ENCODE results near the gene EMC9.

EMC9 gene

DNA sequence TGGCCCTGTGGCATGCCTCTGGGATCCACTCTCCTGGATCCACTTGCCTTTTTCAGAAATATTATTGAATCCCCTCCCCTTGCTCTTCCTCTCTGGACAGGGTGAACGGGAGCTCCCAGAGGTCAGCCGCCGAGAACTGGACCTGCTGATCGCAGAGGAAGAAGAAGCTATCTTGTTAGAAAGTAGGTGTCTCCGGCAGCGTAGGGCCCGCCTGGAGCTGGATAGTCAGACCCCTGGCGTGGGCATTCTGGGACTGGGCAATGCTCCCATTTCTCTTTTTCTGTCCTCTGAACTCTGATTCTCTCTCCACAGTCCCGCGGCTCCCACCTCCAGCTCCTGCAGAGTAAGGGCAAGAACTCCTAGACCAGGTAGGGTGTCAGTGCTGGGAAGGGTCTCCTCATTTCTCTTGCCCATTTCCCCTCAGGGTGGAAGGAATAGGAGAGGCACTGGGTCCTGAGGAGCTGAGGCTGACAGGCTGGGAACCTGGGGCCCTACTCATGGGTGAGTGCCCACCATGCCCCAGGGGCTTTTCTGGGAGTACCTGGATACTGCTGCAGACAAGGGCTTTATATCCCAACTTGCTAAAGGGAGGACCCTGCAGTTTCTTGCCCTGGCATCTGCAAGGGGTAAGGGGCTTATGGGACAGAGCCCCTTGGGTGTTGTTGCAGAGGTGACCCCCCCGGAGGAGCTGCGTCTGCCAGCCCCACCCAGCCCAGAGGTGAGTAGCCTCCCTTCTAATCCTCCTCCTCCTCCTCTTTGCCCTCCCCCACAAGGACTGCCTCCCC, 35.8 kb upstream of the EMC9 start:
- no peak for DNase-seq (ENCODE audit: low read depth in 2 of 2, low spot score in 1 of 2)

DNA sequence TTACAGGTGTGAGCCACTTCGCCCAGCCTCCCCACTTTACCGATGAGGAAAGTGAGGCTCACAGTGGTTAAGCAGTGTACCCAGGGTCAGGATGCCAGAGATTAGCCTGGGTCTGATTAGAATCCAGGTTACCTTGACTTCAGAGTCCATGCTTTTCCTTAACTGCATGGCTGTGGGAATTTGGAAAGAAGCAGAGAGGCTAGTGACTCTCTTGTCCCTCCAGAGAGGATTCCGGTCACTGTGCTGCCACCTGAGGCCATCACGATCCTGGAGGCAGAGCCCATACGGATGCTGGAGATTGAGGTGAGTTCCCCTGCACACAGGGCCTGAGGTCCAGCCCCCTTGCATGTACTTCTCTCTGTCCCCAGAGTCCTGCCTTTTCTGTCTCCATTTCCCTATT, 35.2 kb upstream of the EMC9 start:
- no peak for DNase-seq (ENCODE audit: low read depth in 2 of 2, low spot score in 1 of 2)

DNA sequence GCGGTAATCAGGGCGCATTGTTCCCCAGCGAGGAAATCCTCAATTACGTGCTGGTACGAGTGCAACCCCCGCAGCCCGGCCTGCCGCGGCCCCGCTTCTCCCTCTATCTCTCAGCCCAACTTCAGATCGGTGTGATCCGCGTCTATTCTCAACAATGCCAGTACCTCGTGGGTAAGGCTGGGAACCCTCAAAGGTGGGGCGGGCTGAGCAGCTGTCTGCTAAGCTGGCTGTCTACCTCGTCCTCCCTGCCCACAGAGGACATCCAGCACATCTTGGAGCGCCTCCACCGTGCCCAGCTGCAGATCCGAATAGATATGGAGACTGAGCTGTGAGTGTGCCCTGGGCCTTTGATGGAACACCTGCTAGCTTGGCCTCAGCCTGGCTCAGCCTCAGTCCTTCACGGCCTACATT, 31.5 kb upstream of the EMC9 start:
- DNase-seq (ENCODE audit: low read depth in 2 of 2, low spot score in 1 of 2), result no peak

DNA sequence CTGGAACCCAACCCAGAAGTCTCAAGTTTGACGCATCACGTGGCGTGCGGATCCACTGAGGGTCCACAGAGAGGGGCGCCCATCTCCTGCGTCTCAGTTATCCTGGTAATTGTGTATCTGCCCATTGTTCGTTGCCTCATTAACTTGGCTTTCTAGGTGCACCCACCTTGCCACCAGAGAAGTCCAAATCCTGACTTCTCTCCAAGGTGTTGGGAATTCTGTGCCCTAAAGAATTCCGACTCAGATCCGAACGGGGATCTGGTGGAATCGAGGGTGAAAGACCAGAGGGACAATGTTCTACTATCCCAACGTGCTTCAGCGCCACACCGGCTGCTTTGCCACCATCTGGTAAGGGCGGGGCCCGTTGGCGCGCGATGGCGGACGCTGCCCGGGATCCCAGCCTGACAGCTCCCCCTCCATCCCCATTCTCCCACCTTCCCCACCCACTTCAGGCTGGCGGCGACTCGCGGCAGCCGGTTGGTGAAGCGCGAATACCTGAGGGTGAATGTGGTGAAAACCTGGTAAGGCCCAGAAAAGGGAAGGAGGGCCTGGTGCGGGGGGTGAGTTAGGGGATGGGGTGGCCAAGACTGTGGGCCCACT, 31.0 kb upstream of the EMC9 start:
- DNase-seq (ENCODE audit: low read depth in 2 of 2, low spot score in 1 of 2), result no peak

DNA sequence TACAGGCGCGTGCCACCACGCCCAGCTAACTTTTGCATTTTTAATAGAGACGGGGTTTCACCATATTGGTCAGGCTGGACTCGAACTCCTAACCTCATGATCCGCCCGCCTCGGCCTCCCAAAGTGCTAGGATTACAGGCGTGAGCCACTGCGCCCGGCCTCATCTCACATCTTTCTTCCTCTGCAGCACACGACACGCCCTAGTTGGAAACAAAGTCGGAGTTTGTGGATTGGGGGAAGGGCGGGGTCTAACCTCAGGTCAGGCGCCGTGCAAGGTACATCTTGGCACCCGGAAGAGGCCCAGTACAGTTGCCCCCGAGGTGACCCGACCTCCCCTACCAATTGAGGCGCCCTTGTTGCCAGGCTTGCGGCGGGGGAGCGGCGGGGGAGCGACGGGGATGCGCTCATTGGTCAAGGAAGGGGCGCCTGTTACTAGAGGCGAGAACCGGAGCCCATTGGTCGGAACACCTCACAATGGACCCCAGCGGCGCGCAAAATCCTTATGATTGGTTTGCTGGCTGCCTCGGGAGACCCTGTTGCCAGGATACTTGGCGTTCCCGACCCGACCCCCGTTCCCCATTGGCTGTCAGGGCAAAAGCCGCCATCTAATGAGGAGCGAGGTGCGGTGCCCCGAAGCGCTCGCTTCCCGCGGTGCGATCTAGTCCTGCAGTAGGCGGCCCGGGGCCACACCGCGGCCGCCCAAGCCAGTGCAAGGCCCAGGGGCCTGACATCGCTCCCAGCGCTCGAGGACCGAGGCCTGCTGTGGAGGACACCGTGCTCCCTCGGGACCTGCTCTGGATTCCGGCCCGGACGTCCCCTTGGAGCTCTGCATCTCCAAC, 30.2 kb upstream of the EMC9 start, which contains the start of gene REC8:
TSS of gene REC8 (plus strand) at position 659 of the 839 bp plus-strand sequence. CDS start 473 bp downstream, outside the sequence.
- DNase-seq (ENCODE audit: low read depth in 2 of 2, low spot score in 1 of 2), result peak; percentile 42 to 59

DNA sequence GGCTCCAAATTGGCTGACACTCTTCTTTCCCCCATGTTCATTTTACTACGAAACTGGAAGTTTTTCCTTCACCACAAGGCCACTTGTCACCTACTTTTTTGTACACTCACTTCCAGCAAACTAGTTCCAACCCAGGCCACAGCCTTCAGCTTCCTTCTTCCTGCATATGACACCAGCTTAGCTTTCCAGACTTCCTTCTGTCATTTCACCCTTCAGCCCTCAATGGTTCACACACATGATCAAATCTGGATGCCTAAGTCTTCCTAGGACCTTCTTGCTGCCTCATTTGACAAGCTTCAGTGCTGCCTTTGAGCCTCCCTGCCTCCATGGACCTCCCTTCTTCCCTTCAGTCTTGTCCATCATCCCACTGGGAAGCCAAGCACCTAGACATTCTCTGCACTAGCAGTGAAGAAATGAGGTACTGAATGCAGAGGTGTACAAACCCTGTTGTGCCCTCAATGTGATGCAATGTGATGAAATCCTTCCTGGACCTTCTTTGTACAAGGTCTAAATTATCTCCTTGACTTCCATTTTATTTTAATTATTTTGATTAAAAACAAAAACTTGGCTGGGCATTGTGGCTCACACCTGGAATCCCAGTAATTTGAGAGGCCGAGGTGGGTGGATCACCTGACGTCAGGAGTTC, 26.2 kb upstream of the EMC9 start:
- no peak for DNase-seq (ENCODE audit: low read depth in 2 of 2, low spot score in 1 of 2)

DNA sequence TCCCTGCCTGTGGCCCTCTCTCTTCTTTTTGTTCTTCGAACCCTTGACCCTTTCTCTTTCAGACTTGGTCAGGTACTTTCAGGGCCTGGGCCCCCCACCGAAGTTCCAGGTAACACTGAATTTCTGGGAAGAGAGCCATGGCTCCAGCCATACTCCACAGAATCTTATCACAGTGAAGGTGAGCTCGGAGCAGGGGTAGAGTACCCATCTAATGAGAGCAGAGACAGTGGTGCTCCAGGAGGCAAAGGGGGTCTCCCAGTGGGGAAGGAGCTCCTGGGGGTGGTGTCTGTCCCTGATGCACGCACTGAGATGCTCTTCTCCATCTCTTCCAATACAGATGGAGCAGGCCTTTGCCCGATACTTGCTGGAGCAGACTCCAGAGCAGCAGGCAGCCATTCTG, 24.4 kb upstream of the EMC9 start:
- DNase-seq (ENCODE audit: low read depth in 2 of 2, low spot score in 1 of 2), result no peak

DNA sequence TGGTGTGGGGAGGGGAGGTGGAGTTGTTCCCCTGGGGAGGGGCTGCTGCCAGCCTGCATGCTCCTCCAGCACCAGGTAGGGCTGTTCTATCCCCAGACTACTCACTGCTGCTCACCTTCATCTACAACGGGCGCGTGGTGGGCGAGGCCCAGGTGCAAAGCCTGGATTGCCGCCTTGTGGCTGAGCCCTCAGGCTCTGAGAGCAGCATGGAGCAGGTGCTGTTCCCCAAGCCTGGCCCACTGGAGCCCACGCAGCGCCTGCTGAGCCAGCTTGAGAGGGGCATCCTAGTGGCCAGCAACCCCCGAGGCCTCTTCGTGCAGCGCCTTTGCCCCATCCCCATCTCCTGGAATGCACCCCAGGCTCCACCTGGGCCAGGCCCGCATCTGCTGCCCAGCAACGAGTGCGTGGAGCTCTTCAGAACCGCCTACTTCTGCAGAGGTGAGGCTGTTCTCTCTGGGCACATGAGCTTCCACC, 23.2 kb upstream of the EMC9 start:
- no peak for DNase-seq (ENCODE audit: low read depth in 2 of 2, low spot score in 1 of 2)

DNA sequence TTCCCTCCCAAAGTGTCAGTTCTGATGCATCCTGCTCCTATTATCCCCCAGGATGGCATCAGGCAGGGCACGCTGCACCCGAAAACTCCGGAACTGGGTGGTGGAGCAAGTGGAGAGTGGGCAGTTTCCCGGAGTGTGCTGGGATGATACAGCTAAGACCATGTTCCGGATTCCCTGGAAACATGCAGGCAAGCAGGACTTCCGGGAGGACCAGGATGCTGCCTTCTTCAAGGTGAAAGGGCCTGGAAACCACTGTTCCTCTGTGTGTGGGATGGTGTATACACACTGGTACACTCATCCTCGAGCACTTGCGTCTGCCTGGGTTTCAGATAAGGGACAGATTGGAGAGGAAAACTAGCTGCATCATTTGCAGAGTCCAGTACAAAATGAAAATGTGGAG, 20.7 kb upstream of the EMC9 start:
- DNase-seq (ENCODE audit: low read depth in 2 of 2, low spot score in 1 of 2), result no peak

DNA sequence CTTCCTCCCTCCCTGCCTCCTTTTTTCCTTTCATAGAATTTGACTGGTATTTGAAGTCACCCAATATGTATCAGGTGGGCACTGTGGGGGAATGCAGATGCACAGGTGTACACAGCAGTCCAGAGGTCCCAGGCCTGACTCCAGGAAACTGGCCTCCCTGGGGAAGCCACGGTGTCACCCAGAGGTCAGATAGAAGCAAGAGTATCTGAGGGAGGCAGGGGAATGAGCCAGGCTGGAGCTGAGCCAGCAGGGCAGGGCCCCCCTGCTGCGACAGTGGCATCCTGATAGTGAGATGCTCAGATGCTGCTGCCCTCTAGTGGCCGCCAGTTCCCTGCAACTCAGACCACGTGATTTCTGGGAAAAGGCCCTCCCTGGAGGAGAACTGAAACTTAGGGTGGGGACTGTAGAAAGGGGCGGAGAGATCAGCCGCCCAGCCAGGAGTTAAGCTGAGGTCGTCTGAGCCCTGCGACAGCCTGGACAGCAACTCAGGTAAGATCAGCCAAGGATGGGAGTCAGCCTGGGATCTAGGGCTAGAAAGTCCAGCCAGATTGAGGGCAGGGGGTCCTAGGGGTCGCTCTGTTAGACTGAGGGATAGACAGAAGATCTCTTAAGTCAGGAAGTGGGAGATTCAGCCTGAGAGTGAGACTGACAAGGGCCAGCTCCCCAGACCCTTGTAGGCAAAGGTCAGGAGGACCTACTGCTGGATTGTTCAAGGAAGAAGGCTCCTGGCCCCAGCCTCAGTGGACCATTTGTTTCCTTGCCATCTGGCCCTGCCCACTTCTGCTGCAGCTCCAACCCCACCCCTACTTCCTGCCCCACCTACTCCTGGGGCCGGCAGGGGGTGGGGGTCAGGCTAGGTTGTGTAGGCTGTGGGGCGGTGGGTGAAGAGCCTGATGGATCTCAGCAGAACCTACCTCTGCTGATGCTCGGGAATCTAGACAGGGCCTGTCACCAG, 19.7 kb upstream of the EMC9 start, which contains the start of gene IRF9:
TSS of gene IRF9 (plus strand) at position 416 of the 955 bp plus-strand sequence. CDS start 880 bp downstream, outside the sequence.
- peak; percentile 98 to 99 for DNase-seq (ENCODE audit: low read depth in 2 of 2, low spot score in 1 of 2)

DNA sequence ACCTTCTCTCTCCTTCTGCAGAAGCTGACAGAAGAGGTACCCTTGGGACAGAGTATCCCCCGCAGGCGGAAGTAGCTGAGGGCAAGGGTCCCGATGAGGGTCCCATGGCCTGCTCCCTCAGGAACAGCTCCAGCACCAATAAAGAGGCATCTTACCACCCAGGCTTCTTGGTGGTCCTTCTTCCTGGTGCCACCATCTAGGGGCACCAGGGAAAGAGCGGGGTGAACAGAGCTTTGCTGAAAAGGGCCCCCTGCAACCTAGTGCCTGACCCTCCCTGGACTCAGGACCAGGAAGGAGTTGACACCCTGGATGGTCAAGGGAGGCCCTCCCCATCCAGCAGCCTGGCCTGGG, 19.1 kb upstream of the EMC9 start:
- DNase-seq (ENCODE audit: low read depth in 2 of 2, low spot score in 1 of 2), result no peak

DNA sequence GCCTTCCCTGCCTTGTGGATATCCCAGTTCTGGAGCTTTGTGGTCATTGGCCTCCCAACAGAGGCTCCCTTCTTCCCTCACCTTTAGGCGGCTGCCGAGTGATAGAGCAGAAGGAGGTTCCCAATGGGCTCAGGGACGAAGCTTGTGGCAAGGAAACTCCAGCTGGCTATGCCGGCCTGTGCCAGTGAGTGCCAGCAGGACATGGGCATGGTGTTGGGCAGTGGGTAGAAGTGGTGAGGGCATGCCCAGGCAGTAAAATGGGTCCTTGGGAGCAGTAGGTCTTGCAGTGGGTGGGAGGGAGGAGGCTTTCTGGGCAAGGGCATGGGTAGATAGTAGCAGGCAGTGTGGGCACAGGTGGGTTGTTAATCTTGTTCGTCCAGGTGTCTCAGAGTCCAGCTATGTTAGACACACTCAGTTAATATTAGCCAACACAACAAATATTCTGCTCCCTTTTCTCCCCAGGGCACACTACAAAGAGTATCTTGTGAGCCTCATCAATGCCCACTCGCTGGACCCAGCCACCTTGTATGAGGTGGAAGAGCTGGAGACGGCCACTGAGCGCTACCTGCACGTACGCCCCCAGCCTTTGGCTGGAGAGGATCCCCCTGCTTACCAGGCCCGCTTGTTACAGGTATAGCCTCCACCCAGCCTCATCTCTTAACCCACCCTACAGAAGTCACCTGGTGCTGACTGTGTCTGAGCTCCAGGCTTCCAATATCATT, 18.5 kb upstream of the EMC9 start:
- DNase-seq (ENCODE audit: low read depth in 2 of 2, low spot score in 1 of 2), result no peak

DNA sequence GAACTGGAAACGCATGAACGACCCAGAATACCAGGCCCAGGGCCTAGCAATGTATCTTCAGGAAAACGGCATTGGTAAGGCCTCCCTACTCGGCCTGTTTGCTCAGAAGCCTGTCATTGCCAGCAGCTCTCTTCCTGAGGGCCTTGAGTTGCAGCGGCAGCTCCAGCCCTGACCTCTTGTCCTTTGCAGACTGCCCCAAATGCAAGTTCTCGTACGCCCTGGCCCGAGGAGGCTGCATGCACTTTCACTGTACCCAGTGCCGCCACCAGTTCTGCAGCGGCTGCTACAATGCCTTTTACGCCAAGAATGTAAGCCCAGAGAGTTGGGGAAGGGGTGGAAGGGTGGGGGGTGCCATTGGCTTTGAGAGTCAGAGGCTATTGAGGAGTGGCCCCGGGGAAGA, 15.9 kb upstream of the EMC9 start:
- DNase-seq (ENCODE audit: low read depth in 2 of 2, low spot score in 1 of 2), result no peak

DNA sequence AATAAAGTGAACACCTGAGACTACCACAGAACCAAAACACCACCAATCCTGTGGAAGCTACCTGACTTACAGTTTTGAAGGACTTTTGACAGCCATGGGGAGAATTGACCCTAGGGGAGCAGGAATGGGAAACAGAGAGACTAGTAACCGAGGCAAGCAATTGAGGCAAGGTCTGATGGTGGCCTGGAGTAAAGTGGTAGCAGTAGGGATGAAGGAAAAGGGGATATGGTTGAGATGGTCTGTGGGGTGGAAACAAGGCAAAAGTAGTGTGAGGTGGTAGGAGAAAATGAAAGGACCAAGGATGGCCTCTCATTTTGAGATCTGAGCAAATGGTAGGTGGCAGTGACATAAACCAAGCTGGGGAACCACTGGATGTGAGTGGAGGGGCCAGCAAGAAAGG, 15.4 kb upstream of the EMC9 start:
- no peak for DNase-seq (ENCODE audit: low read depth in 2 of 2, low spot score in 1 of 2)

DNA sequence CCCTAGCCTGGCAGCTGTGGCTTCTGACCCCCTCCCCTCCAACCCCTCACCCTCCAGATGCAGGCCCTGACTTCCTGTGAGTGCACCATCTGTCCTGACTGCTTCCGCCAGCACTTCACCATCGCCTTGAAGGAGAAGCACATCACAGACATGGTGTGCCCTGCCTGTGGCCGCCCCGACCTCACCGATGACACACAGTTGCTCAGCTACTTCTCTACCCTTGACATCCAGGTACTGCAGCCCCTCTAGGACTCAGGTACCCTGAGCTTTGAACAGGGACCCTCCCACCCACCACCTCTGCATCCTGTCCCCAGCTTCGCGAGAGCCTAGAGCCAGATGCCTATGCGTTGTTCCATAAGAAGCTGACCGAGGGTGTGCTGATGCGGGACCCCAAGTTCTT, 13.7 kb upstream of the EMC9 start:
- DNase-seq (ENCODE audit: low read depth in 2 of 2, low spot score in 1 of 2), result no peak

DNA sequence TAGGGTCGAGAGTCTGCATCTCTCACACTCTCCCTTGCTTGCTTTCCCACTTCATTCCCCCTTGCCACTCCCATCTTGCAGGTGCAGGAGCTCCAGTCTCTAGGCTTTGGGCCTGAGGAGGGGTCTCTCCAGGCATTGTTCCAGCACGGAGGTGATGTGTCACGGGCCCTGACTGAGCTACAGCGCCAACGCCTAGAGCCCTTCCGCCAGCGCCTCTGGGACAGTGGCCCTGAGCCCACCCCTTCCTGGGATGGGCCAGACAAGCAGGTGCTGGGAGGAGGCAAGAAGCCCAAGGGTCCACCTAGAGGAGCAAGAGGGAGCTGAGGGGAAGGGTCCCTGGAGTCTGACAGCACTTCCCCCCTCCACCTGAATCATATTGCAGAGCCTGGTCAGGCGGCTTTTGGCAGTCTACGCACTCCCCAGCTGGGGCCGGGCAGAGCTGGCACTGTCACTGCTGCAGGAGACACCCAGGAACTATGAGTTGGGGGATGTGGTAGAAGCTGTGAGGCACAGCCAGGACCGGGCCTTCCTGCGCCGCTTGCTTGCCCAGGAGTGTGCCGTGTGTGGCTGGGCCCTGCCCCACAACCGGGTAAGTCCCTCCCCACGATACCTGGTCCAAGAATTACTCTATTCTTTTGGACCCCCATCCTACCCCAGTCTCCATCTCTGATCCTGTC, 10.2 kb upstream of the EMC9 start:
- DNase-seq (ENCODE audit: low read depth in 2 of 2, low spot score in 1 of 2), result no peak

DNA sequence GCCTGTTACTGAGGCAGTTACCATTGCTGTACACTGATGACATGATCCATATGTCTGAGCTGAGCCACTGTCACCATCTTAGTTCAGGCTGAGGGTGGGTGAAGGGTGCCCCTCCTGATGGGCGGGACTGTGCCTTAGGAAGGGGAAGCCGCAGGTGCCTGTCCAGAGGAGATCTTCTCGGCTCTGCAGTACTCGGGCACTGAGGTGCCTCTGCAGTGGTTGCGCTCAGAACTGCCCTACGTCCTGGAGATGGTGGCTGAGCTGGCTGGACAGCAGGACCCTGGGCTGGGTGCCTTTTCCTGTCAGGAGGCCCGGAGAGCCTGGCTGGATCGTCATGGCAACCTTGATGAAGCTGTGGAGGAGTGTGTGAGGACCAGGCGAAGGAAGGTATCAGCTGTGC, 9.6 kb upstream of the EMC9 start:
- DNase-seq (ENCODE audit: low read depth in 2 of 2, low spot score in 1 of 2), result no peak

DNA sequence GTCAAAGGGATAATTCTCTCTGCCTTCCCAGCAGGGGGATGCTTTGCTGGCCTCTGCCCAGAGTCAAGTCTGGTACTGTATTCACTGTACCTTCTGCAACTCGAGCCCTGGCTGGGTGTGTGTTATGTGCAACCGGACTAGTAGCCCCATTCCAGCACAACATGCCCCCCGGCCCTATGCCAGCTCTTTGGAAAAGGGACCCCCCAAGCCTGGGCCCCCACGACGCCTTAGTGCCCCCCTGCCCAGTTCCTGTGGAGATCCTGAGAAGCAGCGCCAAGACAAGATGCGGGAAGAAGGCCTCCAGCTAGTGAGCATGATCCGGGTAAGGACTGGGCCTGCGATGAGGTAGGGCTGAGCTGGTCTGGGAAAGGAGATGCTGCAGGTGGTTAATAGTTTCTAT, 9.2 kb upstream of the EMC9 start:
- no peak for DNase-seq (ENCODE audit: low read depth in 2 of 2, low spot score in 1 of 2)

DNA sequence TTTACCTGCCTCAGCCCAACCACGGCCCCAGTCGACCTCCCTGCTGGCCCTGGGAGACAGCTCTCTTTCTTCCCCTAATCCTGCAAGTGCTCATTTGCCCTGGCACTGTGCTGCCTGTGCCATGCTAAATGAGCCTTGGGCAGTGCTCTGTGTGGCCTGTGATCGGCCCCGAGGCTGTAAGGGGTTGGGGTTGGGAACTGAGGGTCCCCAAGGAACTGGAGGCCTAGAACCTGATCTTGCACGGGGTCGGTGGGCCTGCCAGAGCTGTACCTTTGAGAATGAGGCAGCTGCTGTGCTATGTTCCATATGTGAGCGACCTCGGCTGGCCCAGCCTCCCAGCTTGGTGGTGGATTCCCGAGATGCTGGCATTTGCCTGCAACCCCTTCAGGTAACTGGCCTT, 8.7 kb upstream of the EMC9 start:
- no peak for DNase-seq (ENCODE audit: low read depth in 2 of 2, low spot score in 1 of 2)
